CD4-positive, alpha-beta T cell treated with Interferon gamma for 1 hour (primary cell): ENCODE results near the gene HOXC11.
A peak's percentile ranks its signal among the peaks of the same experiment; 100 is the strongest.

Experiments
- DNase-seq: peaks from one replicate; pipeline ENCODE4 v3.0.0-alpha.2; 2020

HOXC11 gene

GRCh38 chr12:53972722-53973235 lies at the start of gene HOXC11:
TSS of gene HOXC11 (plus strand) at chr12:53973126. CDS start at chr12:53973242, 116 bp downstream.
- DNase-seq, result no peak

DNA sequence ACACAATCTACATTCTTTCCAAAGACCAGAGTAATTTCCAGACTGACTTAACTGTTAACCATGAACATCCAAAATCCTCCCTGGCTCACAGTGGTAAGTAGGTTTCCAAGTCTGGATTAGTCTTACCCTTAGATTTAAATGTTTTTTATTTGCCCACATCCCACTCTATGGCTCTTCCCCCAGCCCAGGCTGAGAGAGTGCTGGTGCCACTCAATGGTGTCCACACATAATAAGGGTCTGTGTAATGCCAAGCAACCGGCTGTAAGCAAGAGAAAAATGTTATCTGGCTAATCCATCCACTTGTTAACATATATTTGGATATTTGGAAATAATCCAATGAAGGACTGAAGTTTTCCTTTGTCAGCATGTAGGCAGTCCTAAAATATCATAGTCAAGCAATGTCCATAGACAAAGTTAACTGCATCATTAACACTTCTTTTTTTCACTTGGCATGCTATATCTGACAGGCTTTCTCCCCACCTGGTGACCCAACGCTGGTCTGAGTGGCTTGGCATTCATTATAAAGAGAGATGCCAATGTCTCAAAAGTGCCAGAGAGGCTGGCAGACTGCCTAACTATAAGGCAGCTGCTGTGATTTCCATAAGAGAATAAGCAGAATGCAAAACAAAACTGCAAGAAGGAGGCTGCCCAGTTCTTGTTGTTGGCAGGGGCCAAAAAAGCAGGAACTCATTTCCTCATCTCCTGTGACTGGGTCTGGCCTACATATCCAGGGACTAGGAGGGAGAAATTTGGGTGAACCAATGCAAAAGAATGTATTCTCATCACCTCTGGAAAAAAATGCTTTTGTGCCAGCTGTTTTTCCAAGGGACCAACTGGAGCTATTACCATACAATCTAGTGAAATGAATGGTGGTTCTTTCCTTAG lies 48.2 kb upstream of the HOXC11 start:
- no peak for DNase-seq

DNA sequence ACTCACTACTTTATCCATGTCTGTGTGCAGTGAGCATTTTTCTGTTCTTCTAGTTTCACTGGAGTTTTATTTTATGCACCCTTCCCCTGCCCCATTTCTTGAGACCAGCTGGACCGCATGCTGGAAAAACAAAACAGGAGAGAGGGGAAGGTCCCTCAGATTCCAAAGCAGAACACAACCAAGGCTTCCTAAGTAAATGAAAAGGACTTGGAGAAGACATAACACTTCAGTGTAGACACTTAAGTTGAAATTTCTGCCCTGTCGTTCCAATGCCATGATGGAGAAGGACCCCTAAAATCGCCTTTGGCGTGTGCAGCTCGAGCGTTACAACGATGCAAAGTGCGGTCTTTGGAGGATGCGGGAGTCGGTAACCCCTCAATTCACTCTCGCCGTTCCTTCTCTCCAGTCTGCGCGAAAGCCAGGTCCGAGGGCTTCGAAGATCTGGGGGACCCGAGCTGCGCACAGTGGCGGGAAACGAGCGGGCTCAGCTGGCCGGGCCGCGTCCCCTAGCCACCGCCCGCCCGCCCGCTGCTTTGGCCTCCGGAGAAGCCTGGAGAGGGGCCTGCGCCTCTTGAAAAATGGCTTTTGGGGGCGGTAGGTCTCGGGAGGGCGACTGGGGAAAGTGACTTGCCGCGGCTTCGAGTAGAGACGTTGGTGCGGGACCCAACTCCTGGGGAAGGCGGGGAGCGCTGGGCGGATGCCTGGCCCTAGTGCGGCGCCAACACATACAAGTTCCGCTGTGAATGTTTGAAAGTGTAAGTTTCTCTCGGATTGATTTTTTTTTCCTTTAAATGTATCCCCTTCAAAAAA lies 45.5 kb upstream of the HOXC11 start:
- DNase-seq, result no peak

DNA sequence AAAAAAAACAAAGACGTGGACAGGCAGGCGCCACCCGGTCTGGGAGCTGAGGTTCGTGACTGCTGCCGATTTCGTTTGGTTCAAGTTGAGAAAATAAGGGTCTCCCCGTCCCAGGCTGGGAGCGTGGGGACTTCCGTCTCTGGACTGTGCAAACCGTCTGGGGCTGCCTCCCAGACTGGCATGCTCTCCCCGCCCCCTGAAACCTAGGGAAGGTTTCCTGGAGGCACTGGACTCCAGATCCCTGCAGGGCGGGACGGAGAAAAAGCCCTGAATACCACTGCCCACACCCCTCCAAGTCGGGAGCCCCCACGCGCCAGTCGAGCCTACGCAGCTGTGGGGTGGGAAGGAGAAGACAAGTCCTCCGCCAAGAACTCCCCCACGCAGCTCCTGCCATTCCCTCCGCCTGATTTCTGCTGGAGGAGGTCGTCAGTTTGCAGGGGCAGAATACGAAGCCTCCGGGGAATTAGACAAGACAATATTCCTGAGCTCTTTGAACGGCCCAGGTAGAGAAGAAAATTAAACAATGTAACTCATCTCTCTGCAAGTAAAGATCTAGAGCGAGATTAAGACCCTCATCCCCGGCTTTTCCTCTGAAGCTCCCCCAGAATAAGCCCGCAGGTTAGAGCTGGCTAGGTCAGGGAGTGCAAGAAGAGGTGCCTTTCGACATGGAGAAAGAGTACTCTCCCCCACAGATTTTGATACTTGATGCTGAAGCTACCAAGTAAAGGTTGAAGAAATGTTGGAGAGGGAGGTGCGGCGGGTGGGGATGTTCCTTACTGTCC lies 44.7 kb upstream of the HOXC11 start:
- no peak for DNase-seq

DNA sequence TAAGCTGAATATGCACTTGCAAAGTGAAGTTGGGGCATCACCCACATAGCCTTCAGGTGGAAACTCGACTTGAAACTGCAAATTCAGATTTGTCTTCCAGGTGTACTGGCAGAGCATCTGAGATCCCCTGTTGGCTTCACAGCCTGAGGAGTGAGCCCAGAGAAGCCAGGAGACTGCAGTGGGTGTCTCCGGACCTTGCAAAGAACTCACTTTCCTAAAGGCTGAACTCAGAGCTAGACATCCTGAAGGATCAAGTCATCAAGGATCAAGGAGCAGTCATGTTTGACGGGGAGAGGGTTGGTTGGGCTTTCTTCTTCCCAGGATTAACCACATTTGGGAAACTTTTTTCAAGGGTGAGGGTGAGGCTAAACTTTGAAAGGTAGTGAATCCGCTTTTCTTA lies 43.4 kb upstream of the HOXC11 start:
- no peak for DNase-seq

- DNase-seq, result no peak
Measured at GRCh38 chr12:53930591-53931255, 42.2 kb upstream of the HOXC11 start.

DNA sequence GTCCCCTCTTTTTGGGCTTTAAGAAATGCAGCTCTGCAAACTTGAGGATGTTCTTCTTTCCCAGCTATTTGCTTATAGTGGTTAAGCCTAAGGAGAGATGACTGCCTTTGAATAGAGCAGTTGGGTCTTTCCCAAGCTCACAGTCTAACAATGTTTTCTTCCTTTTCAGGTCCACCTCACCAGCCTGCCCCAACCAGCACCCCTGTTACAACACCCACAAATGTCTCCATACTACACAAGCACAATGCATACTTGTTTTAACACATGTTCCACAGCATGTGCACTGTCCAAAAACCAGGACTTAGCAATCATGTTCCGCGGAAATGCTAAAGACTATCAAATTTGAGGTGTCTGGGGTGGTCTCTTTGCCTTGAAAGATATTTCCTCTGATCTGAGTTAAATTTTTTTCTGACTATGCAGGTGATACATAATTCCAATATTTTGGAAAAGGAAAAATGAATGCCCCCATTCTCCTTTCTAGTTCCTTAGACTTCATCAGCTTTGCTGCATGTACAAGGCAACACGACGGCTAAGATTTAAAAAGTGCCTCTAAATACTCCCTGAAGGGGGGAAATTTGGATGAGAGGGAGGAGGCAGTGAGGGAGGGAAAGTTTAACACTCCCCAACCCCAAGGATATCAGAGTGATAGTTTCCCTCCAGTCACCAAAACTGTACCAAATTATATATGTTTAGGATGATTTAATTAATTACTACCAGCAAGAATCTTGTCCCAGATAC lies 40.9 kb upstream of the HOXC11 start:
- no peak for DNase-seq

DNA sequence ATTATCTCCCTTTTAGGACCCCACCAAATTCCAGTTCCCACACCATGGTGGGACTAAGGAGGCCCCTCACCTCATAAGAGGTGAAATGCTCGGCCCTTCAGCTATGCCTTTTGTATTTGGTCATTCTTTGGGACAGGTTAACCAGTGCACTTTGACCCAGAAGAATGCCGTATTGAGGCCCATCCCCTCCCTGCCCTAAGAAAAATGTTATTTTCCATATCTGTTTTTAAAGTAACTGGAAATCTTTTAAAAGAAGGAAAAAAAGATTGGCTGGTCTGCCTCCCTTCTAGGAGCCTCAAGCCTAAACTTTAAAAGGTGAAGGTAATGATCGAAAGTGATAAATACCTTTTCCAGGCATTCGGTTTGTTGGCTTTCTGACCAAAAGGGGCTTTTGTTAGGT lies 40.0 kb upstream of the HOXC11 start:
- no peak for DNase-seq

- DNase-seq, result no peak
Measured at GRCh38 chr12:53935383-53936341, 37.3 kb upstream of the HOXC11 start.

DNA sequence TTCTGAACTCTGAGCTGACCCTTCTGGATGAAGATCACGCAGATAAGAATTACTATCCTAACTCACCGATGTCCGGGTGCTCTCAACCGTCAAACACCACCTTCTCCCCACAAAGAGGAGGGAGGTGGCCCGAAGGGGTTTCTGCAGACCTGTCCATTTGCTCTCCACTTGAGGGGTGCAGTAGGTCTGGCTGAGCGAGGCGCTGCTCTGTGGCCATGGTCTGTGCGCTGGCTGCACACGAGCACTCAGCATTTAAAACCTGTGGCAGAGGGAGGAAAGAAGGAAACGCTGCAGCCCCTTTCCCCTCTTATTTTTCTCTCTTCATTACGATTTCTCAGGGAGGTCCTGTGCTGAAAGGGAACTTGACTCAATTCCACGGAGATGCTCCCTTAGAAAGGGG lies 35.8 kb upstream of the HOXC11 start:
- no peak for DNase-seq

- no peak for DNase-seq
Measured at GRCh38 chr12:53937596-53938325, 35.2 kb upstream of the HOXC11 start.

DNA sequence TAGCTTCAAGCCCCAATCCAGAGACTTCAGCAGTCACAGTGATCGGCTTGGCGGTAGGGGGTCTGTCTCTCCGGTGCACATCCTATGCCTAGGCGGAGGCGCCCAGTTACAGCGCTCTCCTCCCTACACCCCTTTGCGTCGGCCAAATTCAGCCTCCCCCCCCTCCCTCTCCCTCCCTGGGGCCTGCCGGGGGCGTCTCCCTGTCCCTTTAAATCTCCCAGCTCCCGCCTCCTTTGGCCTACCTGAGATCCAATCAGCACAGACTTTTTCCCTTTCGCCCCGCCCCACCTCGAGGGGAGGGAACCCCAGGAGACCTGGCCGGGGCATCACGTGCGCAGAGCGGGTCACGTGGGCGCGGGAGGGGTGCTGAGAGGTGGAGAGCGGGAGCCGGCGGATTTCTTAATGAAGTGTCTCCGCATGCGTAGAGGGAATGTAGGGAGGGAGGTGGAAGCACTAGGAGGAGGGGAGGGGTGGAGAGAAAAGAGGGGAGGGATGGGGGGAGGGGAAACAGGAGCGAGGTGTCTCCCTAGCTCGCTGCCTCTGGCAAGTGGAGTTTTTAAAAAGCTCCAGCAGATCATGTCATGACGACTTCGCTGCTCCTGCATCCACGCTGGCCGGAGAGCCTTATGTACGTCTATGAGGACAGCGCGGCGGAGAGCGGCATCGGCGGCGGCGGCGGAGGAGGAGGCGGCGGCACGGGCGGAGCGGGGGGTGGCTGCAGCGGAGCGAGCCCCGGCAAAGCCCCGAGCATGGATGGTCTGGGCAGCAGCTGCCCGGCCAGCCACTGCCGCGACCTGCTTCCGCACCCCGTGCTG lies 34.4 kb upstream of the HOXC11 start, which contains the start of gene HOXC13:
TSS of gene HOXC13 (plus strand) at position 506 of the 815 bp plus-strand sequence. CDS start at position 582, 76 bp downstream.
- peak; percentile 22 for DNase-seq

GRCh38 chr12:53939141-53940108 lies 33.5 kb upstream of the HOXC11 start:
- DNase-seq, result no peak

- DNase-seq, result no peak
Measured at GRCh38 chr12:53940443-53941014, 32.4 kb upstream of the HOXC11 start.

- no peak for DNase-seq
Measured at GRCh38 chr12:53941187-53941586, 31.7 kb upstream of the HOXC11 start.

- no peak for DNase-seq
Measured at GRCh38 chr12:53941750-53942149, 31.2 kb upstream of the HOXC11 start.

DNA sequence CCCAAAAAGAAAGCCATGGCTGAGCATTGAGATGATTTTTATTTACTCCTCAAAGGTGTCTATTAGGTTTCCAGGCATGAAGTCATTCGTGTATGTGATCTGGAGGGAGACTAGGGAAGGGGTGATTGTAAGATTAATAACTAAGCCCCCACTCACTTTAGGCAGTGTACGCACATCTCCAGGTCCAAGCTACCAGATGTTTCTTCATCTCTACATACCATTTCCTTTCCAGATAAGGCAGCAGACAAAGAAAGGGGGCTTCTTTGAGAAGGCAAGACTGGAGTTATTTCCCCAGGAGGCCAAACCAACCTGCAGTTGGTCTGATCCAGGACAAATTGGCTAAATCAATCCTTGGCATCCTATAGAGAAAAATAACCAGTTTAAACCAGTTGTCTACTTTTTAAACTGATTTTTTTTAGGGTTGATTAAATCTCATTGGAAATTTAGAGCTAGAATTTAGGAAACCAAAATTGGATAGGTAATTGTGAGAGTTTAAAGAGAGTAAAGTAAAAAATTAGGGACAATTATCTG lies 30.4 kb upstream of the HOXC11 start:
- DNase-seq, result no peak
